Ovary (tissue), 3 donors: ENCODE measurements around the gene TAF12.

ENCODE experiments used
- CTCF ChIP-seq, 3 donors: fragments of 450-650 bp in 2 of 3; fragments of 200-600 bp in 1 of 3; IDR thresholded peaks; one replicate each; pipeline versions ENCODE4 v1.5.1 to v1.8.0; 2016 to 2022; ENCODE audit warnings: antibody characterized with exemption in 3 of 3, mild to moderate bottlenecking in 1 of 3
- EP300 ChIP-seq: sonication (generic); formaldehyde crosslinking; IDR thresholded peaks from one replicate; pipeline ENCODE4 v1.6.1; 2017; ENCODE audit warnings: antibody characterized with exemption
- POLR2A ChIP-seq: fragments of 450-650 bp; IDR thresholded peaks from one replicate; pipeline ENCODE4 v1.6.1; 2017; ENCODE audit warnings: antibody characterized with exemption, mild to moderate bottlenecking, moderate library complexity
- donor health status: DM: no; HTN: no; CAD: no.

- TF ChIP-seq CTCF (IDR thresholded peaks at IDR 0.05) (no peak), POLR2A (no peak), EP300 (no peak)
These were observed 5.2 kb upstream of the TAF12 start for GRCh38 chr1:28648008-28648473.
